GM19240 (cell line): Measurements from ENCODE around the gene PHACTR3.

Experiments used
- DNase-seq: peaks from one replicate; pipeline ENCODE4 v3.0.0; 2011; ENCODE audit warnings: low spot score; ENCODE audit not compliant: insufficient read length

The PHACTR3 gene

DNA sequence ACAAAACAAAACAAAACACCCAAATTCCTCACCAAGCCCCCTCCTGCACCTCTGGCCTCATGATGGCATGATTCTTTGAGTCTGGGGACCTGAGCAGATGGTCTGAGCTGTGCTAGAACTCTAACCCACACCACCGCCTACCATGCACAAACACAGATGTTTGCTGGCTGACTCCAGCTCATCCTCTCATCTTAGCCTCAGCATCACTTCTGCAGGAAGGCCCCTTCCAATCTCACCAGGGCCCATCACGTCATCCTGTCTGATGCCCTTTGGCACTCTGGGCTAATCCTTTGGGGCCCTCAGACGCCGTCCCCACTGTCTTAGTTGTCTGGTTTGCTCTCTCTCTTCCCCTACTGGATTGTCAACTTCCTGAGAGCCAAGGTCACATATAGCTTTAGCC lies 85.8 kb downstream of the PHACTR3 start:
- no peak for DNase-seq

DNA sequence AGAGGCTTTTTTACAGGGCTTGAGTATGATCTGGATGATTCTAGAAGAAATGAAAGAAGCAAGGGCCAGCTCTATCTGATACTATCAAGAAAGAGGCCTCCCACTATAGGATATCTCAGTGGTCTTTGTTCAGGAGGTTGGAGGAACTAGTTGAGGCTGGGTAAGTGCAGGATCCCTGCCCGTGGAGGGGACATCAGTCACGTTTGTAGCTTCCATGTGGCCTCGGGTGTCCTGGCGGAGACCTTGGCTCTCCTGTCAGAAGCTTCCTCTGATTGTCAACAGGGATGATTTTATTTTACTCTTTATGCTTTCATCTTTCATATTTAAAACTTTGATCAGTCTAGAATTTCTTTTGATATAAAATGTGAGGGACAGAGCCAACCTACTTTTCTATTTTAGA lies 86.6 kb downstream of the PHACTR3 start:
- no peak for DNase-seq

DNA sequence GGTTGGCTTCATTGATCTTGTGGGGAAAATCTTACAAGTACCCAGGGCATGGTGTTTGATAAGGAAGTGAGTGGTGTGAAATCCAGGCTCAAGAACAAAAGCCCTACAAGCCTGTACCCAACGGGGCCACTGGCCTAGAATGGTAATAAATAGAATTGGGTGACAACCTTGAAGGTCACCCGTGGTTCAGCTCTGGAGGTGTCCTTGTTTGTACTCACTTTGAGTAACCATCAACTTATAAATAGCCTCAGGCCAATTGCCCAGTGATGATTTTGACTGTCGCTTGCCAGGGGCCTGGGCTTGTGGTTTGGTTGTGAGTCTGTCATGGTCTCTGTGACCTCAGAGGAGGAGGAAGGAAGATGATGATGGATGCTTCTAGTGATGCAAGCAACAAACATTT lies 87.8 kb downstream of the PHACTR3 start:
- no peak for DNase-seq

DNA sequence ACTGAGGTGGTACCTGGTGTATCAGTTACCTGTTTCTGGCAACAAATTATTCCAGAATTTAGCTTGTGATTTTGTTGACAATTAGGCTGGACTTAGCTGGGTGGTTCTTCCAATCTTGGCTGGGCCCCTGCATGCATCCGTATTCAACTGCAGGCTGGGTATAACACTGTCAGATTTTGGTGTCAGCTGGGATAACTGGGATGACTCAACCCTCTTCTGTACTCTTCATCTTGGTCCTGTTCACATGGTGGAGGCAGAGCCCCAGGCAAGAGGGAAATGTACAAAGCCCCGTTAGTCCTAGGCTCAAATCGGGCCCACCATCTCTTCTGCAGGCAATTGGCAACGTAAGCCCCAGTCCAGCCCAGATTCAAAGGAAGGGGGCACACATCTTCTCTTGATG lies 89.2 kb downstream of the PHACTR3 start:
- DNase-seq: no peak

DNA sequence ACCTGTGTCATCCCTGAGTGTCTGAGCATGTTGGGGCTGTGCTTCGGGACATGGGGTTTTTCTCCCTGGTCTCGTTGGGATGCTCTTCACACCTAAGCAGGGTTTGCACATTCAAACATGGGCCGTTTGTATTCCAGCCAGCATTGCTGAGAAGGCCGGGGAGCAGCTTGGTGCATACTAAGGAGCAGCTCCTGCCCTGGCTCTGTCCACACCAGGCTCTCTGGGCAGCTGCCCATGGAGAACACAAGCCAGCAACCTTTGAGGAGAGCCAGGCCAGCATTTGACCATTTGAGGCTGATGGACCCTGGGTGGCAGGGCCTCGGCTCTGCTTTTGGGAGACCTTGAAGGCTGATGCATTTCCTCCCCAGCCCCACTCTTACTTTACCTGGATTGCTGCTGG lies 92.1 kb downstream of the PHACTR3 start:
- no peak for DNase-seq

DNA sequence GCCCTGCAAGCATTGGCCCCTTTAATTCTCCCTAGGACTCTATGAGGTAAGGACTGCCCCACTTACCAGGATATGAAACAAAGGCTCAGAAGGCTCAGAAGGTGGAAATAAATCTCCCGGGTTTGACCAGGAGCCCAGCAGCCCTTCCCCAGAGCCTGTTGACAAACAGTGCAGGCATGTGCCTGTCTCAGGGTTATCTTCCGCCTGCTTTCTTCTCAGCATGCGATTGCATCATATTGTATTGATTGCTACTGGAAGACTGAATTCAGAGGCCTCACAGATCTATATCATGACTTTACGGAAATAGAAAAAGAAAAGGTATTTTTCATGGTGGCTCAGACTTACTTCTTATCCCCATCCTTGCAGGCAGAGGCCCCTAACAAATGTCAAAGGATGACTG lies 92.7 kb downstream of the PHACTR3 start:
- no peak for DNase-seq

DNA sequence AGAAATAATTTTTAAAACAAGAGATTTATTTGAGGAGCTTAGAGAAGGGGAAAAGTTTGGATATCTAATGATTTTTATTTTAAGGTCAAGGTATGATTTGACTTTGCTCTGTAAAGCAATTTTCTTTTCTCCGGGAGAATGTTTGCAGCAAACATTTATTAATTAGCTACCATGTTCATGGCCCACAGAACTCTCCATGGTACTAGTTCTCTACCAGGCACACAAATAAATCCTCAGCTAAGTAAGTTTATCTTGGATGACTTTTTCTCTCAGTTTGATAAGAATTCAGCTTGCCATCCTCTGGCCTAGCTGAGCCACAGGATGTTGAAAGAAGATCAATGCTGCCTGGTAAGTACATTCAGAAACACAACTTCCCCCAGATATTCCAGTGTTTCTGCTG lies 94.3 kb downstream of the PHACTR3 start:
- no peak for DNase-seq

DNA sequence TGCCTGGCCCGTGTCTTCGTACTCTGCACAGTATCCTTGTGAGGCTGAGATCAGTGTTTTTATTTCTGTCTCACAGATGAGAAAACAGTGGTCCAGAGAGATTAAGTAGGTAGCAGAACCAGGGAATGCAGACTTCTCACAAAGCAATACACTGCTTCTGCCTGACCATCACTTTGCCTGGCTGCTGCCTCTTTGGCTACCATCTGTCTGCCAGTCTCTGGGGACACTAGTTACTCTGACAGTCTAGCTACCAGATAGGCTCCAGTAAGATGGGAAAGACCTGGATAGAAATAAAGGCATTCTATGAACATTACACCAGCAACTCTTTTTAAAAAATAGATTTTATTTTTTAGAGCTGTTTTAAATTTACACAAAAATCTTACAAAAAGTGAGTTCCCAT lies 96.9 kb downstream of the PHACTR3 start:
- DNase-seq: no peak

DNA sequence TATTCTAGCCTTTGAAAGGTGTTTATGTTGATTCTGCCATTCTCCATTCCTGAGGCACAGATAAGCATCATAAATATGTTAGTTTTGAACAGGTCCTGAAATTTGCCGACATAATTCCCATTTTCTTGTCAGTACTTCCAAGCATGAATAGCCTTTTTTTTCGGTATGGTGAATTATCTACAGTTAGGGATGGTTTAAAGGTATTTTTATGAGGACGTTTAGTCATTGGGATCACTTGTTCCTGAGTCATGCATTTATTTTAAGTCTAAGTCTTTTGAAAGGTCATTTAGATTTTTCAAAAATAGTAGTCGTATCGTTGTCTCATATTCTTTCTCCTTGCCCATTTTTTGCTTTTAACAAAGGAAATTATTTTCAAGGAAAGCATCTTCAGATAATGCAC lies 98.7 kb downstream of the PHACTR3 start:
- DNase-seq: no peak

DNA sequence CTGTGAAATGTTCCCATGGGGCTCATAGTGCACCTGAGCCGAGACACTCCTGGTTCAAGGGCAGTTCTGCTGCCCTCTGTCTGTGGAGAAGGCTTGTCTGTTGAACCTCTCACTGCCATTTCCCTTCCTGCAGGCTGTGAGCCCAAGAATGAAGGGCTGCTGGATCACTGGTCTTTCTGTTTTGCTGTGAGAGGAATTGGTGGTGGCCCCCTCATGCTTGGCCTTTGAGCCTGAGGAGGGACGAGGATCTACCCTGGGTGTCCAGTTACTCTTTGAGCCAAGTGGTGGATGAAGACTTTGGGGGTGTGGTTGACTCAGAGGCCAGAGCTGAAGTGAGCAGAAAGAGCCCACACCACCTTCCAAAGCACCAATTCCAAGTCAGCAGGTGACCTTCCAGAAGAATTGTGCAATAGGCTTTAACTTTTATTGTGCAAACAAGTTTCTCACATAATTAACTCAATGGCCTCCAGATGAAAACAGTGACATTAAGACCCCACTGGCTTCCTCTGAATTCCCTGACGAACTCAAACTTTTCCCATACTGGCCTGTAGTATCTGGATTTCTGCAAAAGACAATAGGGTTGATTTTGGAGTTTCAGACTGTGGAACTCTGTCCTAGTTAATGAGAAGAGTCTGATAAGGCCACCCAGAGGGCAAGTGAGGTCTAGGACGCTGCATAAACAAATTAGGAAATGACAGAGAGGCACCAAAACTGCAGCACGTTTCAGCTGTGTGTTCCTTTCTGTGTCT lies 101.5 kb downstream of the PHACTR3 start:
- no peak for DNase-seq

DNA sequence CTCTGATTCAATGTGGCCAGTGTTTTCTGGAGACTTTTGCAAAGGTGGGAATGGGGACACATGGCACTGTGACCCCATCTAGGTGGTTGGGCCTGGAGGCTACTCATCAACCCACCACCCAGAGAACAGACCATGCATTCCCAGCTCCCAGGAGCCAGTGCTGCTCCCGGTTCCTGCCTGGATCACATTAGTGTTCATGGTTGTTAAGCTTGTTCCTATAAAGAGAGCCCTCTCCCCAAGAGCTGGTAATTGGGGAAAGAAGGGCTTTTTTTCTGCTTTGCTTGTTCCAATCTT lies 102.0 kb downstream of the PHACTR3 start:
- no peak for DNase-seq

DNA sequence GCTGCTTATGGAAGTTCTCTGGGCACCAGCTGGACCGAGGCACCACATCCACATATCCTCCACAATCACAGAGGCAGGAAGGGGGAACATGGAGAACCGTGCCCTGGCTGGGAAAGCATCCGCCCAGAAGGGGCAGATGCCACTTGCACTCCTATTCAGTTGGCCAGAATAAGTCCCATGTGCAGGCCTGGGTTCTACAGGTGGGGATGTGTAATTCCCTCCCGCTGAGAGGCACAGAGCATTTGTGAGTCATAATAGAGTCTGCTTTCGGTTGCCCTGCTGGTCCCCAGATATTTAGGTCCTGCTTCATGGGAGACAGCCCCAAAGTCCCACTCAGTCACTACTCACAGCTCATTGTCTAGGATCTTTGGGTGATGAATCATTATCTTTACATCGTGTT lies 104.0 kb downstream of the PHACTR3 start:
- no peak for DNase-seq

DNA sequence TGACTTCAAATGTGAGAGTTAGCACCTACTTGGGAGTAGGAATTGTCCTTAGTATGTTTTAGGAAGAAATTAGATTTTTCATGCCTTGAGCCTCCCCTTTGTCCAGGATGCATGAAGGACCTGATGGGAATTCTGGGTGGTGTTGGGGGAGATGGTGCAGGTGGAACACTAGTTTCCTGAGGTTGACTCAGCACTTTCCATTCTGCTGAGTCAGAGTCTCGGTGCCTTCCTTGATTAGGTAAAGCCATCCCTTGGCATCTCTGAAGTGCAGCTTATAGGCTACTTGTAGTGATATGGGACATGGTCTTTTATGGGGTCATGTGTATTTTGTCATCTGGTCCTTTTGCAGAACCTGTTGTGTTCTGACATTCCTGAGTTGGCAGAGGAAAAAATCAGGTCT lies 105.3 kb downstream of the PHACTR3 start:
- DNase-seq: no peak

DNA sequence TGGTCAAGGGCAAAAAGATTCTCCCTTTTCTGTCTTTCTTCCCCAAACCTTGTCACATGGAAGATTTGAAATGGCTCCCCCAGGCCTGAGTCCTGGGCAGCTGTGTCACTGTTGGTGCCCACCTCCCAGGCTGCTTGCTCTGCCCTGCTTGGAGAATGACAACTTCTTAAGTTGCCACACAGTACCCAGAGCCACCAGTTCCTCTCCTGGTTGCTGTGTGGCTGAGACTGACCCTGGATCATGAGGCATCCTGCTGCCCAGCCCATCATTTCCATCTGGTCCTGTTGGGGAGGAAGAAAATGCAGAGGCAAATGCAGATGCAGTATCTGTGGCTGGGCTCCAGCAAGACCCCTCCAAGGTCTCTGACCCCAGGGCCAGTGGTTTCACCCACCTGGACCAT lies 113.7 kb downstream of the PHACTR3 start:
- DNase-seq: no peak

DNA sequence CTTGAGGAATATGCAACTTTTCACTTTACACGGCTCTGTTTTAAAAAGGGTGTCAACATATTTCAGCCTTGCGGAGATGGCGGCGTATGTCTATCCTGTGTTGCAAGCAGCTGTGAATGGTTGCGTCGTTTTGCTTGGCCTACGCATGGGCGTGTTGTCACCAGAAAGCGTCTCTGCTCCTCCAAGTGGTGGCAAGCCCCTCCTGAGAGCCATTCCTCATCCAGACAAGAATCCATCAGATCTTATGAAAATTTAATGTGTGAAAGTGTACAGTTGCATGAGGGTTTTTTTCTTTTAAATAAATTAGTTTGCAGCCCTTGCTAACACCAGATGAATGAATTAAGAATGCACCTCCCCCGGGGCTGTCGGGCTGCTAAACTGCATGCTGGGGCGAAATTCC lies 114.4 kb downstream of the PHACTR3 start:
- no peak for DNase-seq

DNA sequence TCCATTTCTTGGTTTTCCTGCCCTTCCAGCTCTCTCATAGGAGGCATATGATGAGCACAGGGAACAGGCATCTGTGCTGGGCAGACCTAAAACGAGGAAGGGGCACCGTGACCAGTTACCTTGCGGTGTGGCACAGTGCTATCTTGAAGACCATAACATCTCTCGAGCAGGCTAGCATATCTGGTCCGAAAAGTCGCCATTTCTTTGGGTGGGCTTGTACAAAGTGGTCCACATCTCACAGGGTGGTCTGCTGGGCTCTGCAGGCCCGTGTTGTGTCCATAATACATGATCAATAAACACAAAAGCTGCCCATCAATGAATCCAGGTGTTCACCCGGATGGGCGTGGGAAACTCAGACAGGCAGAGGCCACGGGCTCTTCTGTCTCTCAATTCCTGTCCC lies 115.7 kb downstream of the PHACTR3 start:
- DNase-seq: no peak

DNA sequence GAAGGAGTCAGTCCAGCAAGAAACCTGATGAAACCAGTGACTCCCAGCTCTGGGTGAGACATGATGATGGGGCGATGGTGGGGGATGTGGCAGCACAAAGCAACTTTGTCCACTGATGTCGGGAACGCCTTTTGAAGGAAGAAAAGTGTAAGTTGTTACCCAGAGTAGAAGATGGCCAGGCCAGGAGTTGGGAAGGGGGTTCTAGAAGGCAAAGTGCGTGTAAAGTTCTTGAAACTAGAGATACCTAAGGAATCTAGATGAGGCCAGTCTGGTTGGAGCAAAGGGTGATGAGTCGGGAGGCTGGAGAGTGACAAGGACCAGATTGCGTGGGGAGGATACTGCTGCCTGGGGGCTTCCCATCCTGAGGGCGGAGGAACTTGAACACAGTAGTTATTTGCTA lies 117.0 kb downstream of the PHACTR3 start:
- DNase-seq: no peak

DNA sequence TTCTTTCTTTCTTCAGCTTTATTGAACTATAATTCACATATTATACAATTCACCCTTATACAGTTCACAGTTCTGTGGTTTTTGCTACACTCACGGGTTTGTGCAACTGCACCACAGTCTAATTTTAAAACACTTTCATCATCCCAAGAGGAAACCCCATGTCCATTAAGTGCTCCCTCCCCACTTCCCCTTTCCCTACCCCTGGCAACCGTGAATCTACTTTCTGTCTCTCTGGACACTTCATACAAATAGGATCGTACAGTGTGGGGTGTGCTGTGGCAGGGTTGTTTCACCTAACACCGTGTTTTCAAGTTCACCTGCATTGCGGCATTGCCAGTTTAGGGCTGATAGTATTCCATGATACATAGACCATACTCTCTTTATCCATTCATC lies 118.8 kb downstream of the PHACTR3 start:
- no peak for DNase-seq

DNA sequence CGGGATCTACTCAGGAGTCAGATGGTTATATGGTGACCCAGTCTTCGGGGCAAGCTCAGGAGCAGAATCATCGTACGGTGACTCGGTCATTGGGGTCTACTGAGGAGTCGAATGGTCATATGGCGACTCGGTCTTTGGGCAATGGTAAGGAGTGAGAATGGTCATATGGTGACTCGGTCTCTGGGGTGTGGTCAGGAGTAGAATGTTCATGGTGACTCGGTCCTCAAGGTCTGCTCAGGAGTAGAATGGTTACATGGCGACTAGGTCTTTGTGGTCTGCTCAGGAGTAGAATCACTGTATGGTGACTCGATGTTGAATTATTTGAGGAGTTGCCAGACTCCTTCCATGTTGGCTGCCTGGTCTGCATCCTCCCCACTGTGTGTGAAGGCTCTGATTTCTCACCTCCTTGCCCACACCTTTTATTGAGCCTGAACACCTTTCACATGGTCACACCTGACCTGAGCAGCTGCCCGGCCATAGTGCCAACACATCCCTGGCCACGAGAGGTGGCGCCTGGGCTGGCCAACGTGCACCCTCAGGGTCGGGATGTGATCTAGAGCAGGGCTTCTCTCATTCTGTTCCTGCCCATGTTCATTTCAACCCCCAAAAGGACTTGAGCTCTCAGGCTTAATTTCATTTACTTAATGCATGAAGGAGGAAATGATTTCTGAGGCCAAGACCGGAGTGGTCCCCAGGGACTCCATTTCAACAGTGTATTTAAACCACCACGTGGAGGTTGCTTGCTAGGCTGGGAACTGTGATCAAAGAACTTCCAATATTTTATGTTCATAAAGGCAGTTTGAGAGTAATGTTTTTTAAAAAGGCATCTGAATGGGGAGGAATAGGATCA lies 119.5 kb downstream of the PHACTR3 start:
- no peak for DNase-seq

DNA sequence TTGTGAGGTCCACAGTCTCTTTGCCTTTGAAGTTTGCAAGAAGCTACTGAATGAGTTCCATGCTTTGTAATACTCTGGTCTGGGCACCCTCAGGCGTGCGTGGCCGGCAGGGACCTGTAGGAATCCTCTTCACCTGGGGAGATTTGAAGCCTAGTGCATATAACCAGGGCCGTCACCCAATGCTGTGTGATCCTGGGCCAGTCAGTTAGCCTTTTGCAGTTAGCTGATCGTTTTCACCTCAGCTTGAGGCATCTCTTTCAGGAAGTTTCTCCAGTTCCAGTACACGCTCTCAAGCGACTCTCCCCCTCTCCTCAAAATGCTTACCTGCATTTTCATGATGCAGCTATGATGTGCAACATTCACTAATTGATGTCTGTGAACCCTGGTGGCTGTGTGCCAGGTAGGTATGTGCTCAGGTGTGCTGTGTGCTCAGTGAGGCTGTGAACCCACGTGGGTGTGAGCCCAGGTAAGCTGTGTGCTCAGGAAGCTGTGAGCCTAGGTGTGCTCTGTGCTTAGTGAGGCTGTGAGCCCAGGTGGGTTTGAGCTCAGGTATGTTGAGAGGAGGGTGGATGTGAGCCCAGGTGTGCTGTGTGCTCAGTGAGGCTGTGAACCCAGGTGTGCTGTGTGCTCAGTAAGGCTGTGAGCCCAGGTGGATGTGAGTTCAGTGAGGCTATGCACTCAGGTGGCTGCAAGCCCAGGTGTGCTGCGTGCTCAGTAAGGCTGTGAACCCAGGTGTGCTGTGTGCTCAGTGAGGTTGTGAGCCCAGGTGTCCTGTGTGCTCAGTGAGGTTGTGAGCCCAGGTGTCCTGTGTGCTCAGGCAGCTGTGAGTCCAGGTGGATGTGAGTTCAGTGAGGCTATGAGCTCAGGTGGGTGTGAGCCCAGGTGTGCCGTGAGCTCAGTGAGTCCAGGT lies 120.4 kb downstream of the PHACTR3 start:
- no peak for DNase-seq

DNA sequence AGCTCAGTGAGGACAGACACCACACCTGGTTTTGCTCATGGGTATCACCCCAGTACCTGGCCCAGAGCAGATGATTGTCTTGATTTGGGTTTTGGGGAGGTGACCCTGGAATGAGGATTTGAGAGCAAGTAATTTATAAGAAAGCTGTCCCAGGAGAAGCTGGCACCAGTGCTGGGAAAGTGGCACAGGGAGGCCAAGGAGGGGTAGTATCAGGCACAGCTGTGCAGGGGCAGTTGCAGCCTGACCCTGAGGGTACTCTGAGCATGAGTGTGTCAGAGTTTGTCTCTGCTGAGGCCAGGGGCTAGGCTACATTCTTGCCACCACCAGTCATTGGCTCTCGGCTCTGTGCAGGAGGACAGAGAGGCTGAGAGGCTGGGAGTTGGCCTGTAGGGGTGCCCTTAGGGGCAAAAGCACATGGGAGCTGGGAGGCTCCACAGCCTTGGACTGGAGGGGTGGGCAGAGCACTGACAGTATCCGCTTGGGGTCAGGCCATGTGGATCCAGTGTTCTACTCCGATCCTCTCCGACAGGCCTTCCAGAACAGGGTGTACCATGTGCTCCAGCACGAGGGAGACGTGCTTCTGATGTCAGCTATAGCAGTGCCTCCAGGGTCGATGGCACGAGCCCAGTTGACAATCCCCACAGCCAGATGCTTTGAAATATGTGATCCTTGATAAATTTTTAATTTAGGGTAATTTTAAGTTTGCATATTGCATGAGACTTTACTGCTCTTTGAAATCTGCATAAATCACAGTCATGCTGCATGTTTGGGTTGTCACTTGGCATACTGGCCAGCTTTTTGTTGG lies 121.3 kb downstream of the PHACTR3 start:
- no peak for DNase-seq

DNA sequence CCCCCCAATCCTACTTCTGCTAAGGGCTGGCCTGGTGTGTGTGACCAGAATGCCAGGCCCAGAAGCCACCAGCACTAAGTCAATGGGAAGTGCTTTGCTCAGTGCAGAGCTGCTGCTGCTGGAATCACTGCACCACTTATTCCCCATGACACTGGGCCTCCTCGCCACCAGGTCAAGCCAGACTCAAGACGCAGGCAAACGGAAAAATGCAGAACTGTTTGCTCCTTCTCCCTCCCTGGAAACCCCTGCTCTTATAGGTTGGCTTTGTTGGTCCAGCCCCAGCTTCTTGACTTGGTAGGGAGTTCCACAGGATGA lies 121.9 kb downstream of the PHACTR3 start:
- no peak for DNase-seq
